Gastrocnemius medialis (tissue), 4 donors: ENCODE measurements around the gene RAB3A. TPM values are rescaled to one million over a fixed set of nuclear protein-coding genes. Genes with fewer than 3 reads are reported as not detected.

Source experiments
- ATAC-seq, 2 donors: fragments of 150-250 bp; one replicate each; pipeline ENCODE4 v1.9.1; 2016
- DNase-seq, 2 donors: peaks; one replicate each; pipeline ENCODE4 v3.0.0-alpha.2; 2019
- H3K27ac ChIP-seq, 4 donors: fragments of 200-600 bp; sonication (generic); 1 replicate in 1 of 4; 2 replicates in 3 of 4; pipeline ENCODE4 v1.5.1; 2016 to 2018; ENCODE audit warnings: mild to moderate bottlenecking in 2 of 4, moderate library complexity in 1 of 4
- H3K27me3 ChIP-seq, 3 donors: fragments of 200-600 bp; sonication (generic) in 2 of 3; 1 replicate in 1 of 3; 2 replicates in 2 of 3; pipeline versions ENCODE4 v1.5.1 to v1.6.0; 2016 to 2019; ENCODE audit warnings: mild to moderate bottlenecking in 1 of 3, moderate library complexity in 1 of 3
- H3K36me3 ChIP-seq, 2 donors: fragments of 200-600 bp; sonication (generic) in 1 of 2; one replicate each; pipeline ENCODE4 v1.5.1; 2017 to 2018
- H3K4me1 ChIP-seq, 2 donors: fragments of 200-600 bp; sonication (generic) in 1 of 2; one replicate each; pipeline ENCODE4 v1.5.1; 2016 to 2017; ENCODE audit warnings: mild to moderate bottlenecking in 2 of 2
- H3K4me3 ChIP-seq, 4 donors: fragments of 200-600 bp; sonication (generic) in 3 of 4; 1 replicate in 1 of 4; 2 replicates in 3 of 4; pipeline ENCODE4 v1.5.1; 2016 to 2019; ENCODE audit warnings: mild to moderate bottlenecking in 2 of 4
- H3K9me3 ChIP-seq, 3 donors: fragments of 200-600 bp; sonication (generic) in 2 of 3; 1 replicate in 1 of 3; 2 replicates in 2 of 3; pipeline ENCODE4 v1.5.1; 2016 to 2019
- POLR2A ChIP-seq, 2 donors: fragments of 450-650 bp; IDR thresholded peaks; one replicate each; pipeline ENCODE4 v1.6.1; 2017; ENCODE audit warnings: antibody characterized with exemption in 2 of 2, mild to moderate bottlenecking in 2 of 2, moderate library complexity in 2 of 2
- in situ Hi-C, 4 donors: fragments of 200-750 bp; cut with MboI; loops; one replicate each; pipeline versions ENCODE4 v1.15.0 to v1.8.0; 2017; ENCODE audit warnings: low sequenced_read_pairs in 4 of 4
- intact Hi-C: fragments of 100-400 bp; cut with DNase I; formaldehyde crosslinking; loops from one replicate; pipeline ENCODE4 v1.15.1; 2023; ENCODE audit warnings: low total_unique reads
- total RNA-seq, 4 donors: library from RNA; depleted of rRNA; stranded (reverse); fragments of >200 nt; gene quantifications; one replicate each; pipeline versions ENCODE4 v1.1.0 to v1.2.3, GENCODE V29; 2016
- TF ChIP-seq, protein P1 (sequence below), 5 experiments: fragments of 450-650 bp in 3 of 5; fragments of 200-600 bp in 2 of 5; sonication (generic) in 2 of 5; IDR thresholded peaks in 4 of 5; conservative IDR thresholded peaks in 1 of 5; 1 replicate in 4 of 5; 2 replicates in 1 of 5; pipeline ENCODE4 v1.5.1; 2016 to 2019; ENCODE audit warnings: antibody characterized with exemption in 5 of 5, mild to moderate bottlenecking in 3 of 5, moderate library complexity in 3 of 5

RAB3A gene
- total RNA-seq, 4 donors from 2014 or later: 0.51 to 2.3 TPM; not detected in 2

DNA sequence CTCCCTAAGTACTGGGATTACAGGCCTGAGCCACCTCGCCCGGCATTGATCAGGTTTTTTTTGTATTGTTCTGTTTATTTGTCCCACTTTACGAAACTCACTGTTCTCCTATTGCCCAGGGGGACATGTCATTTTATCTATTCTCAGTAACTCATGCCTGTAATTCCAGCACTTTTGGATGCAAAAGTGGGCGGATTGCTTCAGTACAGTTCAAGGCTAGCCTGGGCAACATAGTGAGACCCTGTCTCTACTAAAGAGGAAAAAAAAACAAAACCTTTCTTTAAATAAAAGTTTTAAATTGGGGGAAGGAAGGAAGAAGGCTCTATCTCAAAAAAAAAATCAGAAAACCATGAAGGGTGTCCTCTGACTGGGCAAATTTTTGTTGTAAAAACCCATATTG is 13.6 kb downstream of the RAB3A start:
- no peak overlapping the region for H3K4me3 ChIP-seq
- H3K9me3 ChIP-seq: no peaks in the 10 kb centered on the region
- H3K4me1 ChIP-seq: peaks cover 11 to 14% of the 10 kb centered on the region in 2 donors
- intact Hi-C loops (no loop called here), in situ Hi-C loops (loop anchor here in 1 of 4 donors (10.0 kb wide), 1 partner anchor 135 kb away; the partner anchor contains the start of gene LSM4)
- TF ChIP-seq POLR2A (IDR thresholded peaks at IDR 0.05): no peak
- TF ChIP-seq, protein P1, sequence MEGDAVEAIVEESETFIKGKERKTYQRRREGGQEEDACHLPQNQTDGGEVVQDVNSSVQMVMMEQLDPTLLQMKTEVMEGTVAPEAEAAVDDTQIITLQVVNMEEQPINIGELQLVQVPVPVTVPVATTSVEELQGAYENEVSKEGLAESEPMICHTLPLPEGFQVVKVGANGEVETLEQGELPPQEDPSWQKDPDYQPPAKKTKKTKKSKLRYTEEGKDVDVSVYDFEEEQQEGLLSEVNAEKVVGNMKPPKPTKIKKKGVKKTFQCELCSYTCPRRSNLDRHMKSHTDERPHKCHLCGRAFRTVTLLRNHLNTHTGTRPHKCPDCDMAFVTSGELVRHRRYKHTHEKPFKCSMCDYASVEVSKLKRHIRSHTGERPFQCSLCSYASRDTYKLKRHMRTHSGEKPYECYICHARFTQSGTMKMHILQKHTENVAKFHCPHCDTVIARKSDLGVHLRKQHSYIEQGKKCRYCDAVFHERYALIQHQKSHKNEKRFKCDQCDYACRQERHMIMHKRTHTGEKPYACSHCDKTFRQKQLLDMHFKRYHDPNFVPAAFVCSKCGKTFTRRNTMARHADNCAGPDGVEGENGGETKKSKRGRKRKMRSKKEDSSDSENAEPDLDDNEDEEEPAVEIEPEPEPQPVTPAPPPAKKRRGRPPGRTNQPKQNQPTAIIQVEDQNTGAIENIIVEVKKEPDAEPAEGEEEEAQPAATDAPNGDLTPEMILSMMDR (IDR thresholded peaks at IDR 0.05 in 4 of 5, conservative IDR thresholded peaks at IDR 0.05 in 1 of 5): no peak
- ATAC-seq (no peak), DNase-seq (no peak)
- peak overlapping the region in 1 of 4 donors; percentile 94 for H3K27ac ChIP-seq
- no peaks in the 10 kb centered on the region for H3K36me3 ChIP-seq
- H3K27me3 ChIP-seq: no peaks in the 10 kb centered on the region

DNA sequence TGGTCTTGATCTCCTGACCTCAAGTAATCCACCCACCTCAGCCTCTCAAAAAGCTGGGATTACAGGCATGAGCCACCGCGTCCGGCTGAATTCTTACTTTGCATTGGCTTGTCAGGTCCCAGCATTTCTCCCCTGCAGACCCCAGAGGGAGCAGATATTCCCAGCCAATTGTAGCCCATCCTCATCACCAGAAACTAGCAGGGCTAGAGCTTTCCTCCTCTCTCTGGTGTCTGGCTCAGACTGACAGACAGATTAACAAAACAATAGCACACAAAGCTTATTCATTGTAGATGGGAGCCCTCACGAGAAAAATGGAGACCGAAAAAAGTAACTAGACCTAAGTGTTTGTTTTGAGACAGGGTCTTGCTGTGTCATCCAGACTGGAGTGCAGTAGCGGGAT is 18.3 kb downstream of the RAB3A start:
- intact Hi-C loops: no loop called here
- TF ChIP-seq, protein P1 (IDR thresholded peaks at IDR 0.05 in 4 of 5, conservative IDR thresholded peaks at IDR 0.05 in 1 of 5): no peak
- TF ChIP-seq POLR2A (IDR thresholded peaks at IDR 0.05): no peak

DNA sequence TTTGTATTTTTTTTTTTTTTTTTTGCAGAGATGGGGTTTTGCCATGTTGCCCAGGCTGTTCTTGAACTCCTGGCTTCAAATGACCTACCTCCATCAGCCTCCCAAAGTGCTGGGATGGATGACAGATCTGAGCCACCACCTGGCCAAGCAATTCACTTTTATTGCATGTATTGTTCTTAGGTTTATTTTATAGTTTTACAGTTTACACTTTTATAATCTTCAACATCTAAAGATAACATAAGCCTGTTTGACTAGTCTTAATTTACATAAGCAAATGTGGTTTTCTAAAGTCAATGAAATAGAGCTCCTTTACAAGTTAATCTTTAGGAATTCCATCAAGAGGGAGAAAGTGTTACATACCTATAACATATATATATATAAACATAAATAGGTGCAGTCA is 20.3 kb downstream of the RAB3A start:
- in situ Hi-C loops: no loop called here
- ATAC-seq (no peak), DNase-seq (no peak)
- intact Hi-C loops: no loop called here
- TF ChIP-seq, protein P1 (IDR thresholded peaks at IDR 0.05 in 4 of 5, conservative IDR thresholded peaks at IDR 0.05 in 1 of 5): no peak
- TF ChIP-seq POLR2A (IDR thresholded peaks at IDR 0.05): no peak
- no peaks in the 10 kb centered on the region for H3K27me3 ChIP-seq
- H3K4me3 ChIP-seq: no peak overlapping the region
- H3K4me1 ChIP-seq: no peaks in the 10 kb centered on the region
- H3K36me3 ChIP-seq: no peaks in the 10 kb centered on the region
- H3K9me3 ChIP-seq: no peaks in the 10 kb centered on the region
- H3K27ac ChIP-seq: no peak overlapping the region

More for the DNA sequence above, 18.3 kb downstream of the RAB3A start:
- Histone ChIP-seq H3K9me3 (no peaks in the 10 kb centered on the region), H3K36me3 (no peaks in the 10 kb centered on the region), H3K27ac (no peak overlapping the region), H3K4me3 (no peak overlapping the region), H3K4me1 (no peaks in the 10 kb centered on the region), H3K27me3 (no peaks in the 10 kb centered on the region)
- in situ Hi-C loops: no loop called here
- DNase-seq (no peak), ATAC-seq (no peak)

DNA sequence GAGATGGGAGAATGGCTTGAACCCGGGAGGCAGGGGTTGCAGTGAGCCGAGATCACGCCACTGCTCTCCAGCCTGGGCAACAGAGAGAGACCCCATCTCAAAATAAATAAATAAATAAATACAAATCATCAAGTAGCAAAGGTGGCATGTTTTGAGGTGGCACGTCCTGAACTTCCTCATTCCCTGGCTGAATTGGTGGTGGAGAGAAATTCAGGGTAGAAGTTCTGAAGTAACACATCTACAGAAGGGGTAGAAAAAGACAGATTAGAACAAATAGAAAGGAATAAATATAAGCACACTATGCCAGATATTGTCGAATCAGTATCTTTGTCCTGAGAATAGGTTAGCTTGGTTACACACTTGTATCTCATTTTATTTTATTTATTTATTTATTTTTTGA is 23.9 kb downstream of the RAB3A start:
- intact Hi-C loops (no loop called here), in situ Hi-C loops (no loop called here)
- Histone ChIP-seq H3K27ac (no peak overlapping the region), H3K9me3 (no peaks in the 10 kb centered on the region), H3K4me1 (no peaks in the 10 kb centered on the region), H3K36me3 (no peaks in the 10 kb centered on the region), H3K4me3 (no peak overlapping the region), H3K27me3 (peaks cover 0 to 3% (median 0%) of the 10 kb centered on the region in 3 donors)
- no peak for TF ChIP-seq POLR2A (IDR thresholded peaks at IDR 0.05)
- TF ChIP-seq, protein P1 (IDR thresholded peaks at IDR 0.05 in 4 of 5, conservative IDR thresholded peaks at IDR 0.05 in 1 of 5): no peak
- DNase-seq: no peak
- ATAC-seq: no peak
